Stimulated activated CD8-positive, alpha-beta memory T cell treated with anti-CD3 and anti-CD28 coated beads, Interleukin-15, amount 100 ng/mL, for 24 hours (primary cell): Measurements from ENCODE around the gene CD53.
"Not testable (repeated sequence)": the region's sequence is repeated elsewhere in the genome, so short reads cannot be mapped to it uniquely, and the experiment has no call there.

Experiments
- DNase-seq: peaks from one replicate; pipeline ENCODE4 v3.0.0-alpha.2; 2020; ENCODE audit warnings: low read depth

Gene CD53

DNA sequence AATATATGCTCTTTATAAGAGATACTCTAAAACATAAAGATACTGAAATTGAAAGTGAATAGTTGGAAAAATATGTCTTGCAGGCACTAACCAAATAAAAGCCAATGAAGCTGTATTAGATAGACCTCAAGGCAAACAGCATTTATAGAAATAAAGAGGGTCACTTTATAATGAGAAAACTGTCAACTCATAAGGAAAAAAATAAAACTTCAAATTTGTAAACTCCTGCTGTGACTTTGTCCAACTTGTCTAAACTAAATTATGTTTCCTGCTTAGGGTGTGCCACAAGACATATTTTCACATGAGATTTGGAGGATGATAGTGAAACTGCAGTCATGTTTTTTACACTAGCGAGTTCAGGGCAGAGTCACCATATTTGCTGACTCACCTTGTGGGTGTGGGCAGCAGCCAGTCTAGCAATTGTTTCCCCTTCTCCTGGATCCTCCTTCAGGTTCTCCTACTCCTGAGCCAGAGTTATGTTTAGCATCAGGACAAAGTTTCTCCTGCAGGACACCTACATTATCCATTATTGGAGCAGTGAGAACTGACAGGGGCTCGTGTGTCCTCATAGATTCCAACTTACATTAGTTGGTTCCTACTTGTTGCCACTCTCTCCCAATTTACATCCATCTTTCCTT, 43.8 kb downstream of the CD53 start:
- no peak for DNase-seq

GRCh38 chr1:110918016-110918415, 45.1 kb downstream of the CD53 start:
- no peak for DNase-seq

- DNase-seq, result no peak
Measured at GRCh38 chr1:110921953-110922352, 49.0 kb downstream of the CD53 start.

DNA sequence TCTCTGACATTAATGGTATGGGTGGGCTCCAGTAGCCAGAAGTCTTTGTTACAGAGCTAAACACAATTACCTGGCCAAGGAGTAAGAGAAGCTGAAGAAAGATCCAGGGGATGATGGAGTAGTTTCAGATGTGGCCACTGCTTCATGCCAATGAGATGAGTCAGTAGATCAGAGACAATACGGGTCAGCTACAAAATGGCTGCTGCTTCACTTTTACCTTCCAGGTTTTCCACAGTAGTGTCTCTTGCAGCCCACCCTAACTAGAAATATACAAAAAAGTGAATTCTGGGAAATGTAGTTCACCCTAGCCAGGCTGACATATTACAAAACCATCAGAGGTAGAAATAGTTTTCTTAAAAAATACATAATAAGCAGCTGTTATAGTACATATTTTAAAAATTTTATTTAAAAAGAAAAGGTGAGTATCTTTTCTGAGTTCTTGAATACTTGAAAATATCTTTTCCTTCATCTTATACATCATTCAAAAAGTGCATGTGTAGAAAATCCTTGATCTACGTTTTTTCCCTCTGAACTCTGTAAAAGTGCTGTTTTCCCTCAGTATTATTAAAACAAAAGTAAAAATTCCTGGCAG, 54.6 kb downstream of the CD53 start:
- no peak for DNase-seq

DNA sequence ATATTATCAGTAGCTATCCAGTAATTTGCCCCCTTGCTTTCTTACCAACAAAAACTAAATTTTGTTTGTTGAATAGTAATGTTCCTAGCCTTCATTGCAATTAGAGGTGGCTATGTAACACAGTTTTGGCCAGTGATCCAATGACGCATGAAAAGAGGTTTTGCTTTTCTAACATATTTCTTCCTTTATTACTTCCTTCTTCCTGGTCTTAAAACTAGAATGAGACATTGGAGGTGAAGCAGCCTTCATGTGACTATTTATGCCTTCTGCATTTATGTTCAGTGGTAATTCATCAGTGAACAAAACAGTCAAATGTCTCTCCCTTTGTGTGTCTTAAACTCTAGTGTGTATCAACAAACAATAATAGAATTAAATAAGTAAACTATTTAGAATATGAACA, 55.2 kb downstream of the CD53 start:
- no peak for DNase-seq

DNA sequence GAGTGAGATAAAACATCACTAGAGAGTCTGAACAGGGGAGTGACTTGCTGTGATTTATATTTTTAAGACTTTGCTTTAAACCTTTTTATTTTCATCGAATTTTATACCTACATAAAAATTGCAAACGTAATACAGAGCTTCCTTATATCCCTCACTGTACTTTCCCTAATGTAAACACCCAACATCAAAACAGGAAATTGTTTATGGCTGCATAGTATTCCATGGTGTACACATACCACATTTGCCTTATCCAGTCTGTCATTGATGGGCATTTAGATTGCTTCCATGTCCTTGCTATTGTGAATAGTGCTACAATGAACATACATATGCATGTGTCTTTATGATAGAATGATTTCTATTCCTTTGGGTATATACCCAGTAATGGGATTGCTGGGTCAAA, 56.0 kb downstream of the CD53 start:
- no peak for DNase-seq

- DNase-seq, result not testable (repeated sequence)
Measured at GRCh38 chr1:110931097-110931496, 58.1 kb downstream of the CD53 start.

GRCh38 chr1:110936567-110936966, 63.6 kb downstream of the CD53 start:
- no peak for DNase-seq

- DNase-seq, result no peak
Measured at GRCh38 chr1:110944806-110945205, 71.9 kb downstream of the CD53 start.

- no peak for DNase-seq
Measured at GRCh38 chr1:110945626-110946025, 72.7 kb downstream of the CD53 start.

DNA sequence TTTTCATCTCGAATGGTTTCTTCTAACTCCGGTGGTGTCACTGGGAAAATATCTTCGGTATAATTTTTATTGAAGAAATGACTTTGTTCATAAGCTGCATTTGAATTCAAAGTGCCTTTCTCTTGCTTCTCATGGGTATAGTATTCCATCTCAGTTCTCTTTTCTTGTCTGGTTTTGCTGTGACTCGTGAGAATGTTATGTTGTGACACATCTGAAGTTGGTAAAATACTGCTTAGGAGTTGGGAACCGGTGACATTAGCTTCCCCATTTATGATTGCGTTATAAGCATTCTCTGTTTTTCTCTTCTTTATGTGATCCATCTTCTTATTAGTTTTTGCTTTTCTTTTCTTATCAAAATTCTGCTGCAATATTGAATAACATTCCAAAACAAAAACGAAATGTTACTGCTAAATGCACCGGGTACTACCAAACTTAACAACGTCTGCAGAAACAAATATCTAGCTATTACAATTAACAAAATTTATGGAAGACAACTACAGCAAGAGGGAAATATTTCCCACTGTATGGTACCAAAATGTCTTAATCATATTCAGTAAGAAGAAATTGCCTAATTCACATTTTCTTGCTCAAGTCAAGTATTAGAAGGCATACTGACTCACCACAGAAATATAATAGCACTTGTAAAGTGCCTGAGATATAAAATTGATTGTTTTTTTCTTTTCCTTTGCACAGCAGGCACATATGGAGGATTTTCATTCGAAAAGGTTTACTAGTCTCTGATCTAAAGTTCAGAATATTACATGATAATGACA, 75.3 kb downstream of the CD53 start:
- DNase-seq, result no peak
